ENCODE data around the gene CORIN.

- TF ChIP-seq, protein P1, sequence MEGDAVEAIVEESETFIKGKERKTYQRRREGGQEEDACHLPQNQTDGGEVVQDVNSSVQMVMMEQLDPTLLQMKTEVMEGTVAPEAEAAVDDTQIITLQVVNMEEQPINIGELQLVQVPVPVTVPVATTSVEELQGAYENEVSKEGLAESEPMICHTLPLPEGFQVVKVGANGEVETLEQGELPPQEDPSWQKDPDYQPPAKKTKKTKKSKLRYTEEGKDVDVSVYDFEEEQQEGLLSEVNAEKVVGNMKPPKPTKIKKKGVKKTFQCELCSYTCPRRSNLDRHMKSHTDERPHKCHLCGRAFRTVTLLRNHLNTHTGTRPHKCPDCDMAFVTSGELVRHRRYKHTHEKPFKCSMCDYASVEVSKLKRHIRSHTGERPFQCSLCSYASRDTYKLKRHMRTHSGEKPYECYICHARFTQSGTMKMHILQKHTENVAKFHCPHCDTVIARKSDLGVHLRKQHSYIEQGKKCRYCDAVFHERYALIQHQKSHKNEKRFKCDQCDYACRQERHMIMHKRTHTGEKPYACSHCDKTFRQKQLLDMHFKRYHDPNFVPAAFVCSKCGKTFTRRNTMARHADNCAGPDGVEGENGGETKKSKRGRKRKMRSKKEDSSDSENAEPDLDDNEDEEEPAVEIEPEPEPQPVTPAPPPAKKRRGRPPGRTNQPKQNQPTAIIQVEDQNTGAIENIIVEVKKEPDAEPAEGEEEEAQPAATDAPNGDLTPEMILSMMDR (IDR thresholded peaks at IDR 0.05; ENCODE audit: low read depth, low read length): no peak
- TF ChIP-seq EZH2phosphoT487 (IDR thresholded peaks at IDR 0.05; ENCODE audit: low read depth): no peak
Observed at GRCh38 chr4:47606482-47606881, 231.4 kb downstream of the CORIN start.
